GM18517 (cell line): ENCODE results near the gene PI4KB.

Source experiments
- ATAC-seq: cut with Tn5 transposase; IDR thresholded peaks from one replicate; pipeline ENCODE4 v1.9.1; 2021; ENCODE audit warnings: mild to moderate bottlenecking, moderate library complexity; ENCODE audit not compliant: unreplicated experiment

The PI4KB gene

DNA sequence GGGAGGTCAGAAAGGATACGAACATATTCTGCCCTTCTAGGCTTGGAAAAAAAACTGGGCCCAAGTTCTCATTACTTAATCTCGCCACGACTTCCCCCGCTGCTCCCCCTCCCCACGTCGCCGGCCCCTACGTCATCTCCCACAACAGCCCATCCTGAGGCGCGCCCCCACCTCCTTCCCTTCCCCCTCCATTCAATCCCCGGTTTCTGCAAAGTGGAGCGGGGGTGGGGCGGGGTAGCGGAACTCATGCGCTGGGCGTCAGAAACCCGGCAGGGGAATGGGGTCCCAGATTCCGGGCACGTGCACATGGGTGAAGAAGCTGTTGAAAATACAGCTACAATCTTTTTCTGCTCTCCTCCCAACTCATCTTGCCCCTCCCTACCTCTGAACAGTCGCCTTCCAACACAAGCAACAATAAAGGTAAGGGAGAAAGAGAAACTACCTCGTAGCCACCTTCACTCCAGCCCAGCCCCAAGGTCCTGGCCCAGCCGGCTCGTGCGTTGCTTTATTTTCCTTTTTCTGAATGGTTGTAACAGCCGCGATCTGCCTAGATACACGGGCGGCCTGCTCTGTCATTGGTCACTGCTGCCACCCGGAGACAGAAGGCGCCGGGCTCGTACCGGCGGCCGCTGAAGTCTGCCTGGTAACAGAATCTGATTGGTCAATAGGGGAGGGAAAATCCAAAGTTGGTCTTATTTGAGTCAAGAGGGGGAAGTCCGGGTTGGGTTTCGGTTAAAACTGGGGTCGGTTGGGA is 19.7 kb upstream of the PI4KB start, which contains the start of gene RFX5:
RFX5 (minus strand) TSS at position 484 of the 754 bp plus-strand sequence. CDS start 932 bp downstream, outside the sequence.
- peak; percentile 94 for ATAC-seq

DNA sequence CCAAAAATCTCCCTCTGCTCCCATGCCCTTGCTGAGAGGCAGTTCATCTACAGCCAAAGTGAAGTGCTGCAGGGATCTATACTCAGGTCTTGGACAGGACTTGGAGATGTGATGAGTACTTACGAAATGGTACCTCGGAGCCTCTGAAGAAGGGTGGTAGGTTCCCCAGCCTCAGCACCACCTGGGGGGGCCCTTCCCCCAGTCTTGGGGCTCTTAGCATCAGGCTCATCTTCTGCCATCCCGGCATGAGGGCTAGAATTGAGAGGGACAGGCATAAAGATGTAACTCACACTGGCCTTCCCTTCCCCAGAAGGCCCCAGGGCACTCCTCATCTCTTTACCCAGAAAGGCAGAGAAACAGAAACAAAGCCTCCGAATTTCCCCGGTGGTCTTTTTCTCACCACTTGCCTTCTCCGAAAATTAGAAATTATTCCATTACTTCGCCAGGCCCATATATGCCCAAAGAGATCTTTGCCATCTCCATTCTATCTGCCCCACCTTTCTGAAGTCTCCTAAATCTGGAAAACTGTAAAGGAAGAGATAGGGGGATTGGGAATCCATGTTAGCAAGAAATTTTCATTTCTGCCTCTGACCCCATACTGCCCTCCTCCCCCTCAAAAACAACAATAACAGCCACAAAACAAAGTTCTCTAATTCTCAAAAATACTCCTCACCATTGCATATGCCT is 19.0 kb upstream of the PI4KB start:
- no peak for ATAC-seq

DNA sequence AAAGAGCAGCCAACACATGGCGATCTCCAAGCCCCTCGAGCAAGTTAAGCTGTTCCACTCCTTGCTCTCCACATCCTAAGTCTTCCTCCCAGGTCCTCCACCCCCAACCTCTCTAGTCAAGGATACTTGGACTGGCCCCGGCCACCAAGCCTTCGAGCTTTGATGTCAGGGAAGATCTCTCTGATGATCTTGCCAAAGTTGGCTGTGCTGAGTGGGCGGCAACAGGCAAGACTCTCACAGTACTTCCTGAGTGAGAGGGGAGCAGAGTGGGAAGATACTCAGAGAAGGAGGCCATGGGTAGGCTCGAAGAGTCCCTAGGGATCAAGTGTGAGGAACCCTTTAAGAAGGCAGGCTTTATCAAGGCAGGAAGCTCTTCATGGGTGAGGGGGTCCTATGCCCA is 17.1 kb upstream of the PI4KB start:
- ATAC-seq = no peak

DNA sequence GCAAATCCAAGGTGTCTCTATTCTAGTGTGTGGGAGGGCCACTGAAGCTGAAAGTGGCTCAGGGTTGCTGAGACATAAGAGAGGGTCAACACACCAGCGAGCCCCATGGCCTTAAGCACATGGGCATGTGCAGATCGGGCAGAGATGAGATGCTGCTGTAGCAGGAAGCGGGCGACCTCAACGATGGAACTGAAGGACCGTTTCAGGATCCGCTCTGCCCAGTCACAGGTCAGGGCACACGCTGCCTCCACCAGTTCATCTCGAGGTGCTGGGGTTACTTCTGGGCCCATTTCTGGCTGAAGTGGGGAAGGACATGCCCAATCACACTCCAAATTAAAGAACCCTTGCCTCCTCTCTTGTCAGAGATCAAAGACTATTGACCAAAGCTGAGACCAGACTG is 16.4 kb upstream of the PI4KB start:
- ATAC-seq = no peak

DNA sequence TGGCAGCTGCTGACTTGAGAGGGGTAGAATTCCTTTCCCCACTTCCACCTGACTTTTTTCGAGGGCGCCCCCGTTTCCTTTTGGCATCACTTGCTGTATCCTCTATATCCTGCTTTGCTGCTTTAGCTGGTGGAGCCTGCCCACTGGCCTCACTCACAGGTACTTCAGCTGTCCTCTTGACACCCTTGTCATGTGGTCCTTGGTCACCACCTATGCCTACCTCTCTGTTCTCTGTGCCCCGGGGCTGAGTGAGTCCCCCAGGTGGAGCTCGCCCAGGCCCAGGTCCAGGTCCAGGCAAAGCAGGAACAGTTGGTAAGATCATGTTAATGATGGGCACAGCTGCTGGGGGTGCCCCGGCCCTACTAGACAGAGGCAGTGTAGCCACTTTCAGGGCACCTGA is 15.4 kb upstream of the PI4KB start:
- no peak for ATAC-seq

DNA sequence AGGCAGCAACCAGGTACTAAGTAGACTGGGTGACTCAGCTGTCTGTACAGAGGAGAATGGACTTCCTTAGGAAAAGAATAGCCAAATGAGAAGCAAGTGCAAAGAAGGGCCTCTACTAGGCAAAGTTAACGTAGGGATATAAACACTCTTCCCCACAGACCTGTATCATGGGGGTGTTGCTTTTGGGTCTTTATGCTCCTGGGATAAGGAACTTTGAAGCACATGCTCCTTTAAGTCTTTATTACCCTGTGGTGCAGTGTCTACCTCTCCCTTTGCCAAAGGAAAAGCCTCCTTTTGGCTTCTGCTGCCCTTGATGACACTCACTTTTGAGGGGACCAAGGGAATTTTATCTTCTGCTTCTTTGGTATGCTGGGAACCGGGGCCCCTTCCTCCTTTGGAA is 14.8 kb upstream of the PI4KB start:
- no peak for ATAC-seq

DNA sequence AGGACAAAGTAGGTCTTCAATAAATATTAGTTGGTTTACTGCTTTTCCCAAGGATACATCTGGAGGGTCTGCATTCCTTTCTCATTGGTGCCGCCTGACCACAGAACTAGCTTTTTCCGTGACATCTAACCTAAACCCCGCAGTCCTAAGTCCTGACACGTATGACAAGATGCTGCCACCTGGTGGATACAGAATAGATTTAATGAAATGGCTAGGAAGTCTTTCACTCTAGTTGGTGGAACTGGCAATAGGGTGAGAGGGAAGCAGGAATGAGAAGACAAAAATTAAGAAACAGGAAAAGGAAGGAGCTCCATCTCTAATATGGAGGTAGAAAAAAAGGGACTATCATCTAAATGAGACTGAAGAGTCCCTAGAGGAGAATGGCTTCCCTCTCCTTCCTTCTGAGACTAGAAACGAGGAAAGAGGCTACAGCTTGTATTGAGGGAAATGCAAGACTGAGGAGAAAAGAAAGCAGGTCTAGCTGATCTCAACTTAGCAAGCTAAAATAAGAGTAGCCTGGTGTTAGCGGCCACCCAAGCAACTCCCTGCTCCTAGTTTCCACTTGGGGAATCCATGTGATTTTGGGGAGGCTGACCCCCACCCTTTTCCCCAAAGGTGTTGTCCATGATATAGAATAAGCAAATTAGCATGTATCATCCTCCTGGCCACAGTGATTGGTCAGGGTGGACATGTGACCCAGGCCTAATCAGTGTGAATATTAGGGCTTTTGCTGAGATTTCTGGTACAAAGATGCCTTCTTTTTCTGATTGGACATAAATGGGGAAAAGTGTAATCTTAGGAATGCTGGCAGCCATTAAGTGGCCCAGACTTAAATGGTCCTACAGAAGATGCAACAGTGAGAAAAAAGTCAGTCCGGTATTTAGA is 13.9 kb upstream of the PI4KB start:
- peak; percentile 46 for ATAC-seq

DNA sequence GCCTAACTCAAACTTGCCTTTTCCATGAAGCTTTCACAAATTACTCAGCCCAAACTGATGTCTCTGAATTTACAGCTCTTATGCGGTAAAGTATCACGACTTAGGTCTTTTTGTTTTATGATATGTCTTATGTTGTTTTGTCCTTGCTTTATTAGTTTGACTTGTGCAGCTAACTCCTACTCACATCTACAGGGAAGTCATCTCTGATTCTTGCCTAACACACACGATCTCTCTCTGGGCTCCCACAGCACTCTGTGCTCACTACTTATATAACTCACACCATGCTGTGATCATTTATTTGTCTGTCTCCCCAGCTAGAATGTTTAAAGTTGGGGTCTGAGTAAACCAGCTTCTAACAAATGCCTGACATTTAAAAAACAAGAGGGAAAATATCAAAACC is 9.3 kb upstream of the PI4KB start:
- no peak for ATAC-seq

DNA sequence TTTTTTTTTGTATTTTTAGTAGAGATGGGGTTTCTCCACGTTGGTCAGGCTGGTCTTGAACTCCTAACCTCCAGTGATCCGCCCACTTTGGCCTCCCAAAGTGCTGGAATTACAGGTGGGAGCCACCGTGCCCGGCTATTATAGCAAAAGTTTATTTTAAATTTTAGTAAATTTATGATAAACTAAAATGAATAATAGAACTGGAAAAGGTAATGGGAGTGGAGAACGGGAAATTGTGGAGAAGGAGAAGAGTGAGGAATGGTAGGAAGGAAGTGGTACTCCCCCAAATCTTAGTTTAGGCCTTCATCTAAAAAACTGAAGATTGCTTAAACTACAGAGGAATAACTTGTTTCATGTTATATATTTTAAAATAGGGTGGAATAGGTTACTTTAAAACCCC is 7.6 kb upstream of the PI4KB start:
- no peak for ATAC-seq

DNA sequence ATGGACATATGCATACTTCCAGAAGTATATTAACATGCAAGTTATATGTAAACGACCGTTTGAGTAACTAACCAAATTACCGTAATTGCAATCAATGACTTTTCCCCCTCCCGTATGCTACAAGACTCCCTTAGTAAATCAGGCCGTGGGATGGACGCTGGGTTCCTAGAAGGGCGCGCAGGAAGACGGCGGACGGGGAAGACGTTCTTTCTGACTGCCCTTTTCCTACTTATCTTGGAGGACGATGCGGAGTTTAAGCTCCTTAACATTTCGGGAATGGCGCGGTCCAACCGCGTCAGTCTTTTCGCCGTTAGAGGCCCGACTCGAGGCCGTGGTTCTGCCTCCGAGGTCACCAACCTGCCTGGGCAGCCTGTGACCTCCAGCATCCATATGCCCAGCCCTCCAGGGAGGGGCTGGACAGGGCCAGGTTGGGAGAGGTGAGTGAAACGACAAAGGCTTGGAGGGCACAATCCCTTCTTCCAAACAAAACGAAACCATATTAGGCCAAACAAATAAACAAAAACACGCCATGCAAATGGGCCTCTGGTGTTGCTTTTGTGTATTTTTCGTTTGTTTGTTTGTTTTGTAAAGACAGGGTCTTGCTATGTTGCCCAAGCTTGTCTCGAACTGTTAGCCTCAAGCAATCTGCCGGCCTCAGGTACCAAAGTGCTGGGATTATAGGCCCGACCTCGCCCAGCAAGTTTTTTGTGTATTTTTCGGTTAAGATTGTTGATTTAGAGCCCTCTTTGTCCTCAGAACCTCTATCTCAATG is 873 bp upstream of the PI4KB start:
- peak; percentile 26 for ATAC-seq

DNA sequence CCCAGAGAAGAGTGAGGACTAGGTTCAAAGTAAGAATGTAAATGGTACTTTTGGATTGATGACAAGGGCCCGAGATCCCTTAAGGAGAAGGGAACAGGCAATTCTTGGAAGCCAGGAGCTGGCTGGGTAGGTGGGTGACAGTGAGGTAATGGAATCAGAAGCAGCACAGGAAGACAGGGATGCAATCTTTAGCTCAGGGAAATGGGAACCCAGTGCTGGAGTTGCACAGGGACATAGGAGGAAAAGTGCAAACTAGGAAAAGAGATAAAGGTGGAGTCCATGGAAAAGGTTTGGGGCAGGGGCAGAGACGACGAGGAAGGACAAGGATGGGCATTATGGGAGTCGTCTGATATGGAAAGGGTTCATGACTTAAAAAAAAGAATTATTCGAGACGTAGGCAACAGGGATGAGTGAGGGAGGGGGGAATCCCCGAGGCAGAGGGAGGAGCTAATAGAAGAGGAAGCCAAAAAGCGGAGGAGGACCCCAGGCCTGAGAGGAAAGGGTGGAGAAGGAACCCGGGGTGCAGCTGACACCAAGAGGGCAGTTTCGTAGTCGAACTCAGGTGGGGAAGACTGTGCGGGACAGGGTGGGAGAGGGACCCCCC is 495 bp downstream of the PI4KB start:
- peak; percentile 25 for ATAC-seq

DNA sequence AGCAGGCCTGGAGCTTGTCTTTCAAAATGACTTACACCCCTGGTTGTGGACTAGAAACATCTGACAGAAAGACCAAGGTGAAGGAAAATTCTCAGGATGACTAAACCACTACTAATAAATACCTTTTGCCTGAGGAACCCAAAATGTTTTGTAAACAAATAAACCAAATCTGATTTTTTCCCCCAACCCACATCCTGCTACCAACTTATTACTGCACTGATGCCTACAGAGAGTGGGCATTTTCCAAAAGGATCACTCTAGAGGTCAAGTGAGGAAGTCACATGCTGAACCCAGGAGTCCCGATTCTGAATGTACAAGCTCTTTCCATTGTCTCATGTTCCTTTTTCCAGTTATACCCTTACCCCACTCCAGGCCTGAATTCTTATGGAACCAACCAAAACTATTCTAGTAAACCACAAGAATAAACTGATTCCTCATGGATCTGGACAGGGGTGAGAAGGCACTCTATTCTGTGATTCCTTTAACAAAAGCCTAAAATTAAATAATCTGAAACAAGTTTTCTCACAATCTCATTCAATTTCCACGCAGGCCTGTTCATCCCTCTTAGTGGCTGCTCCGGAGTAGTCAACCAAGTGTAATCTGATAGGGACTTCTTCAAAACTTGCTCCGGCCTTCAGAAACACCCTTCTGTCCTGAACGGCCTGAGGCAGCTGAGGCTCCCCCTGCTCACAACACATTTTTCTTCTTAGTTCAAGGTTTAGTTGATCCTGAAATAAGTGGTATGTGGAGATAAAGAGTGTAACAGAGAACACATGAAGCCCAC is 1.4 kb downstream of the PI4KB start:
- ATAC-seq = no peak

DNA sequence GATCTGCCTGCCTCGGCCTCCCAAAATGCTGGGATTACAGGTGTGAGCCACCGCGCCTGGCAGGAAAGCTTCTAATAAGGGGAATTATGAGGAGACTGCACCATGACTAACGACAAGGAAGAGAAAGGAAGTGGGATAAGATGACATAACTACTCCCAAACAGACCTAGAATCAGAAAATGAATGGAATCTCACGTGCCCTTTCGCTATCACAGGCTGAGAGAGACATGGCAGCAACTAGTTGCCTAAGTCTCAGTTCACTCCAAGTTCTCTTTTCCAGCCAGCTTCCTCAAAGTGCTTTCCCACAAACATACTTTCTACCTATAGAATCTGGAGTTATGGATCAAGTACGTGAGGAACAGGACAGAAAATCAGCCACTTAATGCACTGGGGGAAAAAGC is 2.0 kb downstream of the PI4KB start:
- ATAC-seq = no peak

DNA sequence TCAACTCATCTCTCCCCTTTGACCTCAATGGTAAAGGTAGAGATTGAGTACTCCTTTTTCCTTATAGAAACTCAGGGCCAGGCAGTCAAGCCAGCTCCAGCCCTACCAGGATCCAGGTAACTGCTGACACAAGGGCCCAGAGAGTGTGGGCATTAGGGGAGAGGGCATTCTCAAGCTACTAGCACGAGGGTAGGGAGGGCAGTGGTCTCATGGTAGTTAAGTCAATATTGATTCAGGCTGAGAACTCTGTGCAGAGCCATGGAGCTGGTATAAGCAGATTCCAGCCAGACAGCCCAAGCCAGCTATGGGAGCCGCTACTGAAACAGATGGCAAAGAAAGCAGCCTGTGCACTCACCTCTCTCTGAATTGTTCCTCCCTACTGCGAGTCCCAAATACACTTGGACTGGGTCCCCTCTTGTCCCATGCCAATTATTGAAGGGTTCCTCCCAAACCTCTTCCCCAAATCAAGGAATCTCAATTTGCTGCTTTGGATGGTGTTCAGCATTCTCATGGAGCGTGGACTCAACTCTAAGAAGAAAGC is 2.8 kb downstream of the PI4KB start:
- no peak for ATAC-seq

DNA sequence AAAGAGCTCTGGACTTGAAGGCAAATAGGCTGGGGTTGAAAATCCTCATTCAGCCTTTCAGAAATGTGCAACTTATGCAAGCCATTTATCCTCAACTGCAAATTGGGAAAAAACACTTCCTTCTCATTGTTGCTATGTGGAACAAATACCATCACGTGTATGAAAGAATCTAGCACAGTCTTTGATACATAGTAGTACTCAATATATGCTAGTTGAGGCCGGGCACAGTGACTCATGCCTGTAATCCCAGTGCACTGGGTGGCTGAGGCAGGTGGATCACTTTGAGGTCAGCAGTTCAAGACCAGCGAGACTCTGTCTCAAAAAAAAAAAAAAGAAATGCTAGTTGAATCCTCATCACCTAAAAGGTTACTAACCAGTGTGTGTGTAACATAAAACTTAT is 8.2 kb downstream of the PI4KB start:
- no peak for ATAC-seq

DNA sequence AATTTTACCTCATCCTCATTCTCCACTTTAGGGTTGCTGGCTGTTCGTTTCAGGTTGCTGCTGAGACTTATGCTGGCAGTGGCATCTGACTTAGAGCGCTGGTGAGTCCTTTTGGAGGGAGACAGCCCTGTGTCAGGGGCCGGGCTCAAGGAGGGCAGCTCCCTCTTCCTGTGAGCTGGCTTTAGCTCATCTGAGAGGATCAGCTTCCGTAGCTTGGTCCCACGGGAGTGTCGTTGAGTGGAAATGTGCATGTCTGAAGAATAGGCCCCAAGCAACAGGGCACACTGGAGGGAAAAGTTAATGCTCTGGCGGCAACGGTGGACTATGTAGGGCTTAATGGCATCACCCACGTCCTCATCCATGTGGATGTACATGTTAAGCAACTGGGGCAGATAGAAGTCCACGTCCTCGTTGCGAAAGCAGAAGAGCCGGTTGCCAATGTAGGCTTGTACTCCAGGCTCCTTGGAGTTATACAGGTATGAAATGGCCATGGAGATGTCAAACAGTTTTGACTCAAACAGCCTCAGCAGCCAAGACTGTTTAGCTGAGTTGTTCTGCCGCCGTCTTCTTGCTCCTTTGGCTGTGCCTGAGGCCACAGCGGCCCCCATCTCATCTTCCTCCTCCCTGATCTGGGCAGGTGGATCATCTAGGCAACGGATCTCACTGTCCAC is 11.5 kb downstream of the PI4KB start:
- ATAC-seq = no peak

DNA sequence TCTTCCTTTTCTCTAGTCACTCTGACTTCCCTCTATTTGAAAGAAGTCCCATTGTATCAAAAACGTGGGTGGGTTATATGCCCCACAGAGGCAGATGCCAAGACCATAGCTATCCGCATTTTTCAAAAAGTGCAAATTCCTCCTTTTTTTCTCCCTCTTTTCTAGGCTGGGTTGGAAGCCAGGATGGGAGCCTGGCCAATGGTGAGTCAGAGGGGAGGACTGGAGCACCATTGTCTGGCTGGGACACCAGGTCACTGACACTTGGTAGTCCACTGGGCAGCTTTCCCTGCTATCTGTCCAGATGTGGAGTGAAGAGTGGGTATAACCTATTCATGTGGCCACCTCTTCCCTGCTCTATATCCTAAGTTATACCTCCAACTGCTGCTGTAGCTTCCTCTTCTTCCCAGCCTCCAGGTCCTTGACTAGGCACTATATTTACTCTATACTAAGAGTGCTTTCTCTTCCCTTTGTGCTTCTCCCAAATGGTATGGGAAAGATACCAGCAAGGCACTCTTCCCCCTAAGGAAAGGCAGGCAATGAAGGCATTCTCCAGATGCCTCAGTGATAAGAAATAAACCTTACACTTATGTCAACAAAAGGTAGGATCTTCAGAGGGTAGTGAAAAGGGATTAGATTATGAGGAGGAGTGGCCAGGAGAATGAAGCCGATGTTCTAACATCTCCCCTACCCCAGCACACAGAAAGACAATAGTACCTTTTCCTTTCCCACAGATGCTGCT is 12.9 kb downstream of the PI4KB start:
- ATAC-seq = no peak

DNA sequence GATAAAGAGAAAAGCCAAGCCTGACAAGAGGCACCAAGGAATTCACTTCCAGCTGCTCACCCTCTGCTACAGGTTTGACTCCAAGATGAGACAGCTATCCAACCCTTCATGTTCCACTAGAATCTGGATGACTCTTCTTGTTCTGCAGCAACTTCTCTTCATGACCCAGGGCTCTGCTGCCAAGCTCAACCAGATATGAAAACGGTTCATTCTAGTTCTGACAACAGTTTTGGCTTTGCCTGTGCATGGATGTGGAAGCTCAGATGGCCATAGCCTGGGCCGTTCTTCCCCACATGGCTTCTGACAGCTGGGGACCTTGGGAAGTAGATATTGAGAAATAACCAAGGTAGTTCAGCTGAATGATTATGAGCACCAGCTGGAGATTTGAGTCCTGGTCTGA is 13.7 kb downstream of the PI4KB start:
- no peak for ATAC-seq
